PC-9 (cell line): Measurements from ENCODE around the gene SRPK1. TPM values are rescaled to one million over a fixed set of nuclear protein-coding genes. Genes with fewer than 3 reads are reported as not detected.
"Not testable (repeated sequence)": the region's sequence is repeated elsewhere in the genome, so short reads cannot be mapped to it uniquely, and the experiment has no call there.

ENCODE experiments used
- BruUV-seq: library from RNA; stranded (reverse); fragments of 400-500 nt; replicated peaks from 2 replicates; lab custom pipeline; 2021; lab: Mats Ljungman, UMichigan
- CTCF ChIA-PET: fragments of 300-600 bp; sonication (Branson Sonifier 250); formaldehyde crosslinking; loops from one replicate; lab custom pipeline; 2022; ENCODE audit warnings: antibody characterized with exemption; lab: Charles Lee
- POLR2A ChIA-PET: fragments of 300-600 bp; sonication (Branson Sonifier 250); formaldehyde crosslinking; loops from one replicate; lab custom pipeline; 2022; ENCODE audit warnings: antibody characterized with exemption; ENCODE audit not compliant: unreplicated experiment; lab: Charles Lee
- DNase-seq, 2 experiments: peaks; one replicate each; pipeline versions ENCODE4 v3.0.0 to v3.0.0-alpha.2; 2015 to 2022; ENCODE audit warnings: mixed read lengths in 1 of 2
- H2AFZ ChIP-seq: fragments of 200-600 bp; sonication (generic); 2 replicates; pipeline ENCODE4 v1.8.1; 2017; ENCODE audit warnings: antibody characterized with exemption
- H3F3A ChIP-seq: fragments of 200-600 bp; sonication (generic); 2 replicates; pipeline ENCODE4 v1.8.1; 2017; ENCODE audit warnings: antibody characterized with exemption, mild to moderate bottlenecking, low read depth; ENCODE audit not compliant: insufficient read depth
- H3K27ac ChIP-seq: fragments of 200-600 bp; sonication (generic); 2 replicates; pipeline ENCODE4 v1.6.1; 2016; ENCODE audit warnings: mixed run types
- H3K27me3 ChIP-seq: fragments of 200-600 bp; sonication (generic); 2 replicates; pipeline ENCODE4 v1.6.1; 2016; ENCODE audit warnings: low read depth, mixed run types; ENCODE audit not compliant: insufficient read depth
- H3K36me3 ChIP-seq: fragments of 200-600 bp; sonication (generic); 2 replicates; pipeline ENCODE4 v1.6.1; 2016; ENCODE audit warnings: low read depth, mixed run types
- H3K4me1 ChIP-seq: fragments of 200-600 bp; sonication (generic); replicated peaks from 2 replicates; pipeline ENCODE4 v1.6.1; 2016; ENCODE audit warnings: mixed run types; ENCODE audit not compliant: insufficient read depth
- H3K4me2 ChIP-seq: fragments of 200-600 bp; sonication (generic); 2 replicates; pipeline ENCODE4 v1.6.1; 2017; ENCODE audit warnings: mixed run types
- H3K4me3 ChIP-seq: fragments of 200-600 bp; sonication (generic); 2 replicates; pipeline ENCODE4 v1.6.1; 2016; ENCODE audit warnings: mixed run types
- H3K79me2 ChIP-seq: fragments of 200-600 bp; sonication (generic); 2 replicates; pipeline ENCODE4 v1.6.1; 2017; ENCODE audit warnings: low read depth, mixed run types
- H3K9me2 ChIP-seq: fragments of 200-600 bp; sonication (generic); 2 replicates; pipeline ENCODE4 v1.8.1; 2017; ENCODE audit warnings: mild to moderate bottlenecking; ENCODE audit not compliant: insufficient read depth
- H3K9me3 ChIP-seq: fragments of 200-600 bp; sonication (generic); 2 replicates; pipeline ENCODE4 v1.8.1; 2016; ENCODE audit warnings: low read depth; ENCODE audit not compliant: insufficient read depth
- H4K20me1 ChIP-seq: fragments of 200-600 bp; sonication (generic); 2 replicates; pipeline ENCODE4 v1.8.1; 2017; ENCODE audit not compliant: insufficient read depth
- EZH2 ChIP-seq: fragments of 200-600 bp; sonication (generic); IDR thresholded peaks from 2 replicates; pipeline ENCODE4 v1.8.0; 2017; ENCODE audit warnings: antibody characterized with exemption, low read depth
- intact Hi-C: fragments of 100-400 bp; cut with micrococcal nuclease; formaldehyde crosslinking; loops from one replicate; pipeline ENCODE4 v1.10.0; 2022; ENCODE audit not compliant: unreplicated experiment
- total RNA-seq: library from RNA; stranded (reverse); gene quantifications from 2 replicates; pipeline ENCODE4 v1.2.3, GENCODE V29; 2021
- TF ChIP-seq, protein P1 (sequence below): fragments of 200-600 bp; sonication (generic); conservative IDR thresholded peaks from 2 replicates; pipeline ENCODE4 v1.6.1; 2017; ENCODE audit warnings: mixed run types, antibody characterized with exemption, mild to moderate bottlenecking, moderate library complexity

The SRPK1 gene
- total RNA-seq, 1 experiment from 2014 or later: 98.7 TPM

DNA sequence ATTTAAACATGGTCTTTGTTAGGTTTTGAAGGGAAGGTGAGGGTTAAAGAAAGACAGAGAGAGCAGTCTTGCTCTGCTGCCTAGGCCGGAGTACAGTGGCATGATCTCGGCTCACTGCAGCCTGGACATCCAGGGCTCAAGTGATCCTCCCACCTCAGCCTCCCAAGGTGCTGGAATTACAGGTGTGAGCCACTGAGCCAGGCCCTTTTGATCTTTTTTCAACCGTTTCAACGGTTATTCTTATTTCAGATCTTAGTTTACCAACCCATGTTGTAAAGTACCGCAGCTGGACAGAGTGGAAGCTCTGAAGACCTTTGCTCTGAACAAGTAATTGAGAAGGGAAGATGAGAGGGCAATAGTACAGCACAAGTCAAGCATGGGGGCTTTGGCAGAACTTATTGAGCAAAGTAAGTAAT is 1.2 kb upstream of the SRPK1 start:
- Histone ChIP-seq H3K36me3 (peaks cover 10% of the 10 kb centered on the region), H3F3A (peaks cover 28% of the 10 kb centered on the region), H3K9me3 (no peaks in the 10 kb centered on the region), H2AFZ (no peak overlapping the region), H3K4me2 (peak overlapping the region; percentile 86), H4K20me1 (no peaks in the 10 kb centered on the region), H3K9me2 (no peaks in the 10 kb centered on the region), H3K27me3 (no peaks in the 10 kb centered on the region), H3K79me2 (peaks cover 50% of the 10 kb centered on the region), H3K27ac (no peak overlapping the region; the same call in 1 of the 2 replicates), H3K4me3 (peak overlapping the region; percentile 82; the same call in 1 of the 2 replicates), H3K4me1 (peaks cover 30% of the 10 kb centered on the region)
- POLR2A ChIA-PET: interaction anchor here (0.6 kb wide), 2 partner anchors 74 to 105 kb away, joined by 3 to 6 read pairs; partner anchors contain the start of gene MAPK14
- CTCF ChIA-PET: no interaction called here
- BruUV-seq: no TSS peak
- TF ChIP-seq EZH2: no peak
- TF ChIP-seq, protein P1, sequence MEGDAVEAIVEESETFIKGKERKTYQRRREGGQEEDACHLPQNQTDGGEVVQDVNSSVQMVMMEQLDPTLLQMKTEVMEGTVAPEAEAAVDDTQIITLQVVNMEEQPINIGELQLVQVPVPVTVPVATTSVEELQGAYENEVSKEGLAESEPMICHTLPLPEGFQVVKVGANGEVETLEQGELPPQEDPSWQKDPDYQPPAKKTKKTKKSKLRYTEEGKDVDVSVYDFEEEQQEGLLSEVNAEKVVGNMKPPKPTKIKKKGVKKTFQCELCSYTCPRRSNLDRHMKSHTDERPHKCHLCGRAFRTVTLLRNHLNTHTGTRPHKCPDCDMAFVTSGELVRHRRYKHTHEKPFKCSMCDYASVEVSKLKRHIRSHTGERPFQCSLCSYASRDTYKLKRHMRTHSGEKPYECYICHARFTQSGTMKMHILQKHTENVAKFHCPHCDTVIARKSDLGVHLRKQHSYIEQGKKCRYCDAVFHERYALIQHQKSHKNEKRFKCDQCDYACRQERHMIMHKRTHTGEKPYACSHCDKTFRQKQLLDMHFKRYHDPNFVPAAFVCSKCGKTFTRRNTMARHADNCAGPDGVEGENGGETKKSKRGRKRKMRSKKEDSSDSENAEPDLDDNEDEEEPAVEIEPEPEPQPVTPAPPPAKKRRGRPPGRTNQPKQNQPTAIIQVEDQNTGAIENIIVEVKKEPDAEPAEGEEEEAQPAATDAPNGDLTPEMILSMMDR: no peak
- intact Hi-C loops: no loop called here
- no peak for DNase-seq

DNA sequence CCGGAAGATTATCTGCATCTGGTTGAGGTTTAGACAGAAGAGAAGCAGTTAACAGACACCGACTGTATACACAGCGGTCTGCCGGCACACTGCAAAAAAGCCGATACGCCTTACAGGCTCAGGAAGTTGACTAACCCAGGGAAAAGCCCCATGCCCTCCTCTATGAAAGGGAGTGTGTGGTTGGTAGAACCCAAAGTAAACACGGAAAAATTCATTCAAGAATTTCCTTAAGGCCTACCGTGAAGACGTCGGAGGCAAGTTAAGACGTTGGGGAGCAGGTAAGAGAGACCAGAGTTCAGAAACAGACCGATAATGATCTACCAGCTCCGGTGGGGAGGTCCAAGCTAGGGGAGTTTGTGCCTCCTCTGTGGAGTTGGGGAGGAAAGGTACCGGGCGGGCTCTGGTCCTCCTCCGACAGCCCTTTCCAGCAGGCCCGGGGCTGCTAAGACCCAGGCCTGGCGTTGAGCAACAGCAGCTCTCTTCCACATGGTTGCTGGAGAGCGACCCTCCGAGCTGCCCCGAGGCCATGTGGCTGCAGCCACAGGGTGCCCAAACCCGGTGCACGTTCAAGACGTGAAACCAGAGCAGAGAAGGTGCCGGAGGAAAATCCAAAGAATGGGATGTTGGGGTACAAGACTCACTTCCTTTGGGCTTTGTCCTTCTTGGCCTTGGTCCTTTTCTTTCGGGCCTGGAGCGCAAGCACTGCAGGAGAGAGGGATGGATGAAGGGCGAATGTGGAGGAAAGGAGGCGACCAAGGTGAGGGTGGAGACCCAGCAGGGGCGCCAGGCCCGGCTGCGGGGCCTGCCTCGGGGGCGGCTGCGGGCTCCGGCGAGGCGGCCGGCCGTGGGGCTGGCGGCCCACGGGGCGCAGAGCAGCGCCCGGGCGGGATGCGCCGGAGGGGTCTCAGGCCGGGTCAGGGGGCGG is 809 bp downstream of the SRPK1 start:
- TF ChIP-seq, protein P1: no peak
- TF ChIP-seq EZH2: no peak
- H3K4me1 ChIP-seq: peaks cover 28% of the 10 kb centered on the region
- intact Hi-C loops: no loop called here
- CTCF ChIA-PET: no interaction called here
- no peaks in the 10 kb centered on the region for H3K27me3 ChIP-seq
- peaks cover 28% of the 10 kb centered on the region for H3F3A ChIP-seq
- peaks cover 65% of the 10 kb centered on the region for H3K79me2 ChIP-seq
- POLR2A ChIA-PET: no interaction called here
- peak overlapping the region; percentile 92 for H3K4me2 ChIP-seq
- peak overlapping the region; percentile 82 for H2AFZ ChIP-seq
- H3K36me3 ChIP-seq: peaks cover 20% of the 10 kb centered on the region
- no peaks in the 10 kb centered on the region for H3K9me2 ChIP-seq
- TSS peak; percentile 45 for BruUV-seq
- peak overlapping the region; percentile 97 for H3K4me3 ChIP-seq
- no peaks in the 10 kb centered on the region for H4K20me1 ChIP-seq
- DNase-seq: peak in 1 of 2 experiments; percentile 72
- peak overlapping the region; percentile 74 for H3K27ac ChIP-seq
- H3K9me3 ChIP-seq: no peaks in the 10 kb centered on the region

DNA sequence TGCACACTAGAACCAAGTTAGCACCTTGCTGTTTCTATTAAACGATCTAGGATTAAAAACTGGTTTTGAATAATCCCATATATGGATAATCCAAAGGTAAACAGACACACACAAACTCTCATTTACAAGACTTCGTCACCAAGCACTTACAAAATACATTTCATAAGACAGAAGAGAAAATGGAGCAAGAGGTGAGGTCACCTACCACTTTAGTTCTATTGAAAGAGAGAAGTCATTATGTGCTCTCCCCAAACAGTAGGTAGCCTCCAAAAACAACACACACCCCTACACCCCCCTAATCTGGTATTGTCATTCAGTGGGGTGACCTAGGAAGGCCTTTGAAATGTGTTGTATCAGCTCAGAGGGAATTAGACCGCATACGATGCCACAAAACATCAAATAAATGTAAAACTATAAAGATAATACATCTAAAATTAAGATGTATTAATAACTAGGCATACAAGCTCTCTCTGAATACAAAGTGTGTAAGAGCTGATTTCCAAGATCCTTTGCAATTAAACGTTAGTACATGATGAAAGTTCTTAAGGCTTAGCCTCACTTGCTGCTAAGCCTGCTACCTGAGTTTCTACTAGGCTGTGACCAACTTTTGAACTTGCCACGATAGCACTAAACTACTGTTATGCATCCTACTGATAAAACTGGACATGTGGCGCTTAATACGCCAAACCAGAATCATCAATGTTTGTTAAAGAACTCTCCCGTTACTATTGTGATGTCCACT is 1.6 kb downstream of the SRPK1 start:
- H3K9me3 ChIP-seq: no peaks in the 10 kb centered on the region
- peak overlapping the region; percentile 82; the same call in 1 of the 2 replicates for H2AFZ ChIP-seq
- peak overlapping the region; percentile 92 for H3K4me2 ChIP-seq
- CTCF ChIA-PET: no interaction called here
- no peaks in the 10 kb centered on the region for H3K9me2 ChIP-seq
- peaks cover 26% of the 10 kb centered on the region for H3K36me3 ChIP-seq
- peak overlapping the region; percentile 97 for H3K4me3 ChIP-seq
- peaks cover 28% of the 10 kb centered on the region for H3F3A ChIP-seq
- POLR2A ChIA-PET: no interaction called here
- H4K20me1 ChIP-seq: no peaks in the 10 kb centered on the region
- peaks cover 74% of the 10 kb centered on the region for H3K79me2 ChIP-seq
- H3K27ac ChIP-seq: peak overlapping the region; percentile 74
- no peak for TF ChIP-seq EZH2
- TF ChIP-seq, protein P1: no peak
- peaks cover 28% of the 10 kb centered on the region for H3K4me1 ChIP-seq
- DNase-seq: peak in 1 of 2 experiments; percentile 91
- intact Hi-C loops: no loop called here
- H3K27me3 ChIP-seq: no peaks in the 10 kb centered on the region
- BruUV-seq: no TSS peak

DNA sequence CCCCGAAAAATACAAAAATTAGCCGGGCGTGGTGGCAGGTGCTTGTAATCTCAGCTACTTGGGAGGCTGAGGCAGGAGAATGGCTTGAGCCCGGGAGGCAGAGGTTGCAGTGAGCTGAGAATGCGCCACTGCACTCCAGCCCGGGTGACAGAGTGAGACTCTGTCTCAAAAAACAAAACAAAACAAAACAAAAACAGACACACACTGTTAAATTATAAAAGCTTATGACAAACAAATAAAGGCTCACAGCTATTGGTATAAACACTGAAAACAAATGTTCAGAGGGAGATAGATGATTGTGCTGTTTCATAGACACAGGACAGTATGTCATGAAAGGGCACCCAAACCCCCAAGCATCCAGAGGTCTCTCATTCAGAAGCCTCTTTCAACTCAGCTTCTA is 4.0 kb downstream of the SRPK1 start:
- DNase-seq, H3K27me3 ChIP-seq, H3K9me3 ChIP-seq, BruUV-seq, CTCF ChIA-PET, H2AFZ ChIP-seq, H3K4me3 ChIP-seq, intact Hi-C loops, H4K20me1 ChIP-seq, POLR2A ChIA-PET, H3K9me2 ChIP-seq: not testable (repeated sequence)
- Histone ChIP-seq H3K4me1 (peaks cover 24% of the 10 kb centered on the region), H3F3A (peaks cover 31% of the 10 kb centered on the region), H3K79me2 (peaks cover 88% of the 10 kb centered on the region), H3K27ac (0 out of 2 replicates have a peak overlapping the region, but pooled peaks have one; percentile 74), H3K36me3 (peaks cover 44% of the 10 kb centered on the region), H3K4me2 (peak overlapping the region; percentile 92)
